Stimulated activated CD4-positive, alpha-beta T cell treated with anti-CD3 and anti-CD28 coated beads, Interleukin-2, amount 100 ng/mL, for 24 hours (primary cell): ENCODE measurements around the gene CROCC2.

Source experiments
- DNase-seq, 2 donors: peaks; one replicate each; pipeline ENCODE4 v3.0.0-alpha.2; 2020

CROCC2 gene

GRCh38 chr2:240946046-240946445 is 39.9 kb downstream of the CROCC2 start:
- no peak for DNase-seq

GRCh38 chr2:240946654-240947053 is 40.5 kb downstream of the CROCC2 start:
- no peak for DNase-seq

GRCh38 chr2:240947176-240947575 is 41.0 kb downstream of the CROCC2 start:
- DNase-seq, result no peak

- no peak for DNase-seq
Observed at GRCh38 chr2:240947607-240948006, 41.5 kb downstream of the CROCC2 start.

GRCh38 chr2:240948086-240948485 is 42.0 kb downstream of the CROCC2 start:
- no peak for DNase-seq

- no peak for DNase-seq
Observed at GRCh38 chr2:240948905-240949790, 43.0 kb downstream of the CROCC2 start.

- DNase-seq, result no peak
Observed at GRCh38 chr2:240949791-240950705, 43.9 kb downstream of the CROCC2 start.

GRCh38 chr2:240951045-240951594 is 45.0 kb downstream of the CROCC2 start:
- DNase-seq, result no peak

- no peak for DNase-seq
Observed at GRCh38 chr2:240952496-240953246, 46.5 kb downstream of the CROCC2 start.

- no peak for DNase-seq
Observed at GRCh38 chr2:240953426-240954410, 47.6 kb downstream of the CROCC2 start.

- DNase-seq, result no peak
Observed at GRCh38 chr2:240954436-240955305, 48.5 kb downstream of the CROCC2 start.

- no peak for DNase-seq
Observed at GRCh38 chr2:240955306-240956170, 49.4 kb downstream of the CROCC2 start.

GRCh38 chr2:240956171-240956934 is 50.2 kb downstream of the CROCC2 start:
- DNase-seq, result no peak

GRCh38 chr2:240956935-240957655 is 51.0 kb downstream of the CROCC2 start:
- DNase-seq, result no peak

- no peak for DNase-seq
Observed at GRCh38 chr2:240957656-240958365, 51.7 kb downstream of the CROCC2 start.

GRCh38 chr2:240958366-240959213 is 52.5 kb downstream of the CROCC2 start:
- no peak for DNase-seq
